Activated CD4-positive, alpha-beta T cell treated with anti-CD3 and anti-CD28 coated beads, Interleukin-2, amount 10 ng/mL, durations not matched to agents 24 days and 14 days (primary cell): ENCODE measurements around the gene LAIR1. TPM values are rescaled to one million over a fixed set of nuclear protein-coding genes. Genes with fewer than 3 reads are reported as not detected.

Source experiments
- DNase-seq: peaks from one replicate; pipeline ENCODE4 v3.0.0; 2022
- H3K27ac Mint-ChIP-seq: one replicate; pipeline ENCODE4 v1.8.0; 2022; ENCODE audit warnings: mild to moderate bottlenecking, mixed read lengths
- H3K27me3 Mint-ChIP-seq: one replicate; pipeline ENCODE4 v1.8.0; 2022; ENCODE audit warnings: mixed read lengths
- H3K36me3 Mint-ChIP-seq: one replicate; pipeline ENCODE4 v1.8.0; 2022; ENCODE audit warnings: low read depth, mild to moderate bottlenecking, mixed read lengths
- H3K4me1 Mint-ChIP-seq: one replicate; pipeline ENCODE4 v1.8.0; 2021; ENCODE audit warnings: mixed read lengths
- H3K4me3 Mint-ChIP-seq: one replicate; pipeline ENCODE4 v1.8.0; 2022; ENCODE audit warnings: mild to moderate bottlenecking, moderate library complexity, mixed read lengths
- H3K9me3 Mint-ChIP-seq: one replicate; pipeline ENCODE4 v1.8.0; 2021; ENCODE audit warnings: mixed read lengths
- intact Hi-C: fragments of 100-400 bp; cut with micrococcal nuclease; formaldehyde crosslinking; loops from one replicate; pipeline ENCODE4 v1.15.1; 2023
- total RNA-seq: library from RNA; stranded (reverse); gene quantifications from 2 replicates; pipeline ENCODE4 v1.2.3, GENCODE V29; 2022

LAIR1 gene
- total RNA-seq, 1 donor from 2014 or later = 7.7 TPM

GRCh38 chr19:54312011-54312410 is 52.7 kb downstream of the LAIR1 start:
- H3K27ac Mint-ChIP-seq = no peak overlapping the region
- no peak overlapping the region for H3K4me3 Mint-ChIP-seq
- peaks cover 12% of the 10 kb centered on the region for H3K27me3 Mint-ChIP-seq
- H3K36me3 Mint-ChIP-seq = no peaks in the 10 kb centered on the region
- DNase-seq = no peak
- intact Hi-C loops = no loop called here
- H3K4me1 Mint-ChIP-seq = peaks cover 2% of the 10 kb centered on the region
- H3K9me3 Mint-ChIP-seq = no peaks in the 10 kb centered on the region

- Mint-ChIP-seq H3K9me3 (no peaks in the 10 kb centered on the region), H3K27me3 (peaks cover 12% of the 10 kb centered on the region), H3K4me3 (no peak overlapping the region), H3K27ac (no peak overlapping the region), H3K36me3 (no peaks in the 10 kb centered on the region), H3K4me1 (no peaks in the 10 kb centered on the region)
- intact Hi-C loops = no loop called here
- no peak for DNase-seq
Measured at GRCh38 chr19:54311486-54311885, 53.2 kb downstream of the LAIR1 start.

- Mint-ChIP-seq H3K9me3 (no peaks in the 10 kb centered on the region), H3K4me3 (no peak overlapping the region), H3K27ac (no peak overlapping the region), H3K36me3 (no peaks in the 10 kb centered on the region), H3K27me3 (peaks cover 12% of the 10 kb centered on the region), H3K4me1 (no peaks in the 10 kb centered on the region)
- intact Hi-C loops = no loop called here
- no peak for DNase-seq
Measured at GRCh38 chr19:54310543-54310942, 54.2 kb downstream of the LAIR1 start.

- intact Hi-C loops = loop anchor here (1.0 kb wide), 1 partner anchor 13 kb away; no protein-coding TSS in a partner anchor
- Mint-ChIP-seq H3K27me3 (peaks cover 12% of the 10 kb centered on the region), H3K4me1 (peaks cover 3% of the 10 kb centered on the region), H3K4me3 (no peak overlapping the region), H3K27ac (no peak overlapping the region), H3K9me3 (no peaks in the 10 kb centered on the region), H3K36me3 (no peaks in the 10 kb centered on the region)
- DNase-seq = no peak
Measured at GRCh38 chr19:54309811-54310210, 54.9 kb downstream of the LAIR1 start.

- DNase-seq = no peak
- no peaks in the 10 kb centered on the region for H3K36me3 Mint-ChIP-seq
- no peaks in the 10 kb centered on the region for H3K9me3 Mint-ChIP-seq
- peaks cover 3% of the 10 kb centered on the region for H3K27me3 Mint-ChIP-seq
- intact Hi-C loops = no loop called here
- H3K4me1 Mint-ChIP-seq = peaks cover 13% of the 10 kb centered on the region
- H3K4me3 Mint-ChIP-seq = no peak overlapping the region
- H3K27ac Mint-ChIP-seq = no peak overlapping the region
Measured at GRCh38 chr19:54307389-54308020, 57.2 kb downstream of the LAIR1 start.

- no peak for DNase-seq
- H3K27ac Mint-ChIP-seq = no peak overlapping the region
- H3K4me3 Mint-ChIP-seq = no peak overlapping the region
- H3K36me3 Mint-ChIP-seq = no peaks in the 10 kb centered on the region
- no peaks in the 10 kb centered on the region for H3K9me3 Mint-ChIP-seq
- no peaks in the 10 kb centered on the region for H3K27me3 Mint-ChIP-seq
- H3K4me1 Mint-ChIP-seq = peaks cover 13% of the 10 kb centered on the region
- intact Hi-C loops = no loop called here
Measured at GRCh38 chr19:54305141-54305540, 59.6 kb downstream of the LAIR1 start.

- H3K27me3 Mint-ChIP-seq = no peaks in the 10 kb centered on the region
- H3K4me3 Mint-ChIP-seq = no peak overlapping the region
- no peaks in the 10 kb centered on the region for H3K36me3 Mint-ChIP-seq
- intact Hi-C loops = no loop called here
- peaks cover 13% of the 10 kb centered on the region for H3K4me1 Mint-ChIP-seq
- DNase-seq = no peak
- H3K27ac Mint-ChIP-seq = no peak overlapping the region
- H3K9me3 Mint-ChIP-seq = no peaks in the 10 kb centered on the region
Measured at GRCh38 chr19:54302257-54302656, 62.5 kb downstream of the LAIR1 start.

Other genes with a start within 250 kb of the LAIR1 start
- gene TFPT, start 249.3 kb downstream of the LAIR1 start, total RNA-seq = 31.0 and 33.7 TPM in 2 replicates
- 110 and 115 TPM in 2 replicates for gene PRPF31, start 249.2 kb downstream of the LAIR1 start, total RNA-seq
- gene CNOT3, start 227.2 kb downstream of the LAIR1 start, total RNA-seq = 64.5 and 73.4 TPM in 2 replicates
- gene LENG1, start 205.2 kb downstream of the LAIR1 start, total RNA-seq = 4.6 and 5.7 TPM in 2 replicates
- gene TMC4, start 191.8 kb downstream of the LAIR1 start, total RNA-seq = 0.54 and 1.1 TPM in 2 replicates
- 289 and 291 TPM in 2 replicates for gene MBOAT7, start 175.4 kb downstream of the LAIR1 start, total RNA-seq
- 17.9 and 18.4 TPM in 2 replicates for gene TSEN34, start 173.6 kb downstream of the LAIR1 start, total RNA-seq
- gene RPS9, start 164.1 kb downstream of the LAIR1 start, total RNA-seq = 1,530 and 1,555 TPM in 2 replicates
- gene LILRB3, start 141.9 kb downstream of the LAIR1 start, total RNA-seq = 0.26 TPM in 1 of 2 replicates, not detected in the other
- 0.09 TPM in 1 of 2 replicates, not detected in the other for gene LILRA6, start 122.1 kb downstream of the LAIR1 start, total RNA-seq
- not detected in 2 replicates for gene LILRB5, start 107.7 kb downstream of the LAIR1 start, total RNA-seq
- not detected in 2 replicates for gene LILRB2, start 83.8 kb downstream of the LAIR1 start, total RNA-seq
- not detected in 2 replicates for gene LILRA5, start 51.8 kb downstream of the LAIR1 start, total RNA-seq
- gene LILRA4, start 25.8 kb downstream of the LAIR1 start, total RNA-seq = not detected in 2 replicates
- 0.21 and 0.78 TPM in 2 replicates for gene TTYH1, start 50.5 kb upstream of the LAIR1 start, total RNA-seq
- gene LENG8, start 84.3 kb upstream of the LAIR1 start, total RNA-seq = 202 and 214 TPM in 2 replicates
- 8.2 and 8.3 TPM in 2 replicates for gene LENG9, start 98.8 kb upstream of the LAIR1 start, total RNA-seq
- gene CDC42EP5, start 108.4 kb upstream of the LAIR1 start, total RNA-seq = 0.61 and 0.64 TPM in 2 replicates
- 34.2 and 35.0 TPM in 2 replicates for gene LAIR2, start 137.9 kb upstream of the LAIR1 start, total RNA-seq
- not detected in 2 replicates for gene LILRA2, start 208.9 kb upstream of the LAIR1 start, total RNA-seq
- not detected in 2 replicates for gene LILRA1, start 228.7 kb upstream of the LAIR1 start, total RNA-seq